IMR-90 (cell line): Measurements from ENCODE around the gene UTRN. TPM values are rescaled to one million over a fixed set of nuclear protein-coding genes. Genes with fewer than 3 reads are reported as not detected.
A peak's percentile ranks its signal among the peaks of the same experiment; 100 is the strongest.

Source experiments
- ATAC-seq: fragments of 200-7000 bp; cut with Tn5 transposase; 2 replicates; pipeline ENCODE4 v1.9.1; 2020; ENCODE audit warnings: low read depth, mild to moderate bottlenecking, moderate library complexity
- BruUV-seq: library from RNA; stranded (reverse); fragments of 400-500 nt; replicated peaks from 2 replicates; lab custom pipeline; 2021; lab: Mats Ljungman, UMichigan
- CTCF ChIA-PET: fragments of 300-600 bp; formaldehyde crosslinking; extraction: SDS; loops from one replicate; lab custom pipeline; 2021; ENCODE audit warnings: antibody characterized with exemption; lab: Yijun Ruan, JAX
- POLR2A ChIA-PET: fragments of 300-600 bp; sonication (Branson Sonifier 250); formaldehyde crosslinking; loops from one replicate; lab custom pipeline; 2022; ENCODE audit warnings: antibody characterized with exemption; ENCODE audit not compliant: unreplicated experiment; lab: Charles Lee
- DNase-seq: peaks from one replicate; pipeline ENCODE4 v3.0.0; 2013
- H2AFZ ChIP-seq: replicated peaks from 2 replicates; pipeline ENCODE3; 2013; ENCODE audit warnings: low read length, mild to moderate bottlenecking; ENCODE audit not compliant: poor library complexity
- H2AK5ac ChIP-seq: 2 replicates; pipeline ENCODE4 v1.6.1; 2013; ENCODE audit warnings: low read depth, low read length, inconsistent platforms
- H2AK9ac ChIP-seq: replicated peaks from 2 replicates; pipeline ENCODE3; 2013; ENCODE audit warnings: mild to moderate bottlenecking, low read depth, low read length, moderate library complexity; ENCODE audit not compliant: poor library complexity
- H2BK120ac ChIP-seq: 2 replicates; pipeline ENCODE4 v1.6.1; 2013; ENCODE audit warnings: low read depth, low read length, inconsistent platforms
- H2BK15ac ChIP-seq: 3 replicates; pipeline ENCODE4 v1.6.1; 2013; ENCODE audit warnings: low read depth, low read length, inconsistent platforms
- H2BK20ac ChIP-seq: 2 replicates; pipeline ENCODE4 v1.6.1; 2013; ENCODE audit warnings: low read depth, mild to moderate bottlenecking, inconsistent platforms, low read length, moderate library complexity
- H2BK5ac ChIP-seq: 2 replicates; pipeline ENCODE4 v1.6.1; 2013; ENCODE audit warnings: mild to moderate bottlenecking, low read depth, low read length, inconsistent platforms; ENCODE audit not compliant: poor library complexity, severe bottlenecking
- H3K14ac ChIP-seq: replicated peaks from 2 replicates; pipeline ENCODE4 v1.6.1; 2013; ENCODE audit warnings: low read depth, low read length, inconsistent platforms
- H3K18ac ChIP-seq: 2 replicates; pipeline ENCODE4 v1.6.1; 2013; ENCODE audit warnings: low read depth, low read length, control low read depth
- H3K23ac ChIP-seq: 2 replicates; pipeline ENCODE4 v1.6.1; 2013; ENCODE audit warnings: low read depth, low read length, inconsistent platforms
- H3K27ac ChIP-seq: 2 replicates; pipeline ENCODE4 v1.5.1; 2013; ENCODE audit warnings: mild to moderate bottlenecking, control low read depth, low read length; ENCODE audit not compliant: insufficient read depth
- H3K27me3 ChIP-seq: 2 replicates; pipeline ENCODE4 v1.6.1; 2013; ENCODE audit warnings: low read length; ENCODE audit not compliant: control insufficient read depth, insufficient read depth
- H3K36me3 ChIP-seq: 2 replicates; pipeline ENCODE4 v1.6.1; 2013; ENCODE audit warnings: low read length, mixed read lengths; ENCODE audit not compliant: control insufficient read depth, insufficient read depth
- H3K4ac ChIP-seq: 2 replicates; pipeline ENCODE4 v1.6.1; 2013; ENCODE audit warnings: low read depth, low read length, inconsistent platforms
- H3K4me1 ChIP-seq: 2 replicates; pipeline ENCODE4 v1.6.1; 2013; ENCODE audit warnings: low read length, mixed read lengths; ENCODE audit not compliant: control insufficient read depth, insufficient read depth
- H3K4me2 ChIP-seq: 2 replicates; pipeline ENCODE4 v1.6.1; 2013; ENCODE audit warnings: low read depth, mild to moderate bottlenecking, control low read depth, low read length, moderate library complexity
- H3K4me3 ChIP-seq: 2 replicates; pipeline ENCODE4 v1.5.1; 2013; ENCODE audit warnings: low read depth, mild to moderate bottlenecking, control low read depth, low read length, moderate library complexity; ENCODE audit not compliant: insufficient read depth
- H3K56ac ChIP-seq: 2 replicates; pipeline ENCODE4 v1.6.1; 2013; ENCODE audit warnings: low read length, inconsistent platforms; ENCODE audit not compliant: insufficient read depth; ENCODE audit errors: extremely low read depth
- H3K79me1 ChIP-seq, 2 experiments: 2 replicates each; pipeline ENCODE4 v1.6.1; 2013; ENCODE audit warnings: low read length in 2 of 2, inconsistent platforms in 1 of 2, low read depth in 1 of 2
- H3K9ac ChIP-seq: 2 replicates; pipeline ENCODE4 v1.6.1; 2013; ENCODE audit warnings: low read depth, low read length, control low read depth
- H3K9me1 ChIP-seq: 2 replicates; pipeline ENCODE4 v1.6.1; 2013; ENCODE audit warnings: low read length, inconsistent platforms; ENCODE audit not compliant: insufficient read depth
- H3K9me3 ChIP-seq: 2 replicates; pipeline ENCODE4 v1.6.1; 2013; ENCODE audit warnings: low read length; ENCODE audit not compliant: control insufficient read depth, insufficient read depth
- H4K20me1 ChIP-seq: 2 replicates; pipeline ENCODE4 v1.6.1; 2013; ENCODE audit warnings: low read length, inconsistent platforms; ENCODE audit not compliant: insufficient read depth
- H4K5ac ChIP-seq: 2 replicates; pipeline ENCODE4 v1.6.1; 2013; ENCODE audit warnings: mild to moderate bottlenecking, low read depth, low read length, control low read depth
- H4K8ac ChIP-seq, 2 experiments: 2 replicates each; pipeline ENCODE4 v1.6.1; 2013; ENCODE audit warnings: low read depth in 2 of 2, low read length in 2 of 2, control low read depth in 1 of 2, inconsistent platforms in 1 of 2
- H4K91ac ChIP-seq: 2 replicates; pipeline ENCODE4 v1.6.1; 2013; ENCODE audit warnings: low read depth, low read length, inconsistent platforms; ENCODE audit not compliant: insufficient read depth
- BHLHE40 ChIP-seq: fragments of 150-350 bp; IDR thresholded peaks from 2 replicates; pipeline ENCODE4 v1.6.1; 2016; ENCODE audit warnings: mild to moderate bottlenecking, low read depth, low read length
- CEBPB ChIP-seq: IDR thresholded peaks from 2 replicates; pipeline ENCODE4 v1.6.1; 2012; ENCODE audit warnings: low read depth, low read length, improper control_type of control experiment
- CHD1 ChIP-seq: IDR thresholded peaks from 2 replicates; pipeline ENCODE4 v1.6.1; 2012; ENCODE audit warnings: low read depth, low read length, improper control_type of control experiment
- FOS ChIP-seq: fragments of 150-350 bp; IDR thresholded peaks from 2 replicates; pipeline ENCODE4 v1.6.1; 2016; ENCODE audit warnings: low read depth, low read length
- MAFK ChIP-seq: IDR thresholded peaks from 2 replicates; pipeline ENCODE4 v1.6.1; 2012; ENCODE audit warnings: low read depth, low read length, improper control_type of control experiment
- MAZ ChIP-seq: IDR thresholded peaks from 2 replicates; pipeline ENCODE4 v1.6.1; 2012; ENCODE audit warnings: low read depth, mild to moderate bottlenecking, low read length, improper control_type of control experiment, moderate library complexity, borderline replicate concordance
- MXI1 ChIP-seq: IDR thresholded peaks from 2 replicates; pipeline ENCODE4 v1.6.1; 2012; ENCODE audit warnings: low read depth, mild to moderate bottlenecking, low read length, moderate library complexity, borderline replicate concordance
- NFE2L2 ChIP-seq: fragments of 150-350 bp; IDR thresholded peaks from 2 replicates; pipeline ENCODE4 v1.6.1; 2016; ENCODE audit warnings: low read depth, mild to moderate bottlenecking, low read length
- POLR2A ChIP-seq: IDR thresholded peaks from 2 replicates; pipeline ENCODE4 v1.6.1; 2012; ENCODE audit warnings: mild to moderate bottlenecking, low read depth, low read length
- RAD21 ChIP-seq: IDR thresholded peaks from 2 replicates; pipeline ENCODE4 v1.6.1; 2012; ENCODE audit warnings: low read length, improper control_type of control experiment
- RCOR1 ChIP-seq: IDR thresholded peaks from 2 replicates; pipeline ENCODE4 v1.6.1; 2012; ENCODE audit warnings: mild to moderate bottlenecking, low read length, improper control_type of control experiment; ENCODE audit not compliant: insufficient replicate concordance
- RFX5 ChIP-seq: IDR thresholded peaks from 2 replicates; pipeline ENCODE4 v1.8.0; 2012; ENCODE audit warnings: low read depth, mild to moderate bottlenecking, low read length, moderate library complexity
- SMC3 ChIP-seq: fragments of 150-350 bp; IDR thresholded peaks from 2 replicates; pipeline ENCODE4 v1.6.1; 2016; ENCODE audit warnings: low read depth, mild to moderate bottlenecking, antibody characterized with exemption, low read length, moderate library complexity
- WGBS, 2 experiments: methylation state at CpG; one replicate each; pipeline versions ENCODE4 v1.1.5 to v1.1.7; 2013; ENCODE audit warnings: missing lambda C conversion rate in 2 of 2; ENCODE audit not compliant: insufficient read length in 1 of 2; ENCODE audit errors: extremely low coverage in 2 of 2; 5-methylcytosine and 5-hydroxymethylcytosine counted together
- dilution Hi-C: fragments of 300-500 bp; cut with HindIII; formaldehyde crosslinking; loops from one replicate; pipeline ENCODE4 v1.14.3; 2018; ENCODE audit warnings: low sequenced_read_pairs; ENCODE audit not compliant: unreplicated experiment
- in situ Hi-C: fragments of 300-500 bp; cut with MboI; formaldehyde crosslinking; loops from 3 replicates; pipeline ENCODE4 v1.14.3; 2019; ENCODE audit warnings: low sequenced_read_pairs, inconsistent platforms, mixed read lengths
- intact Hi-C: fragments of 100-400 bp; cut with micrococcal nuclease; formaldehyde crosslinking; loops from 2 replicates; pipeline ENCODE4 v1.10.0; 2022
- polyA plus RNA-seq, 3 experiments: library from polyadenylated mRNA; depleted of rRNA; stranded (reverse); fragments of >200 nt; gene quantifications; 2 replicates each; pipeline ENCODE4 v1.2.3, GENCODE V29; 2012; ENCODE audit warnings: low replicate concordance in 1 of 3
- total RNA-seq: library from RNA; depleted of rRNA; stranded (reverse); fragments of >200 nt; gene quantifications from 2 replicates; pipeline ENCODE4 v1.2.3, GENCODE V29; 2012
- TF ChIP-seq, protein P1 (sequence below): fragments of 150-350 bp; IDR thresholded peaks from 2 replicates; pipeline ENCODE4 v1.6.1; 2017; ENCODE audit warnings: mild to moderate bottlenecking, antibody characterized with exemption, low read length, low read depth
- TF ChIP-seq, protein P2 (sequence below): fragments of 150-350 bp; IDR thresholded peaks from 2 replicates; pipeline ENCODE4 v1.6.1; 2016; ENCODE audit warnings: low read depth, mild to moderate bottlenecking, low read length, moderate library complexity, borderline replicate concordance
- TF ChIP-seq, protein P3 (sequence below): conservative IDR thresholded peaks from 2 replicates; pipeline ENCODE4 v1.5.1; 2012; ENCODE audit warnings: mild to moderate bottlenecking, low read depth, low read length, improper control_type of control experiment

Gene UTRN
- total and polyA plus RNA-seq, 2 of the 4 experiments (the other 2 are of a cell fraction), result 17.3 to 83.5 TPM

DNA sequence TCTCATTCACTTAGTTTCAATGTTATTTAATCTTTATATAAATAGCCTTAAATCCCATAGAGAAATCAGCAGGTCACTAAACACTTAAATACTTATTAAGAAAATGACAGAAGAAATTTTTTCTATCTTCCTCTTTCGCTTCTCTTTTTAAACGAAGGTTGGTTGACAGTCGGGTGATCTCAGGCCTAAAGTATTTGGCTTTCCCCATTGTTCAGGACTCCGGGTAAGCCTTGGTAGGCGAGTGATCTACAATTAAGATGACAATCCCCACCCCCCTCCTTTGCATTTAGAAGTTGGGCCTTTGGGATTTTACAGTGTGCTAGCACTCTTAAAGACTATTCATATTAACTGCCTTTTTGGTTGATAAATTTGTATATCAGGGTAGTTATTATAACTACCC lies 19.7 kb upstream of the UTRN start:
- POLR2A ChIA-PET, result no interaction called here

More for the DNA sequence above, 19.7 kb upstream of the UTRN start:
- no peak overlapping the region for H3K56ac ChIP-seq
- 0 out of 2 replicates have a peak, but pooled peaks cover 8% of the 10 kb centered on the region for H3K9me1 ChIP-seq
- 0 out of 2 replicates have a peak overlapping the region, but pooled peaks have one; percentile 60 for H3K14ac ChIP-seq
- TF ChIP-seq RFX5, result no peak
- no peak for TF ChIP-seq RCOR1
- TF ChIP-seq CHD1, result no peak
- TF ChIP-seq MAFK, result no peak
- TF ChIP-seq MAZ, result no peak
- TF ChIP-seq, protein P1, sequence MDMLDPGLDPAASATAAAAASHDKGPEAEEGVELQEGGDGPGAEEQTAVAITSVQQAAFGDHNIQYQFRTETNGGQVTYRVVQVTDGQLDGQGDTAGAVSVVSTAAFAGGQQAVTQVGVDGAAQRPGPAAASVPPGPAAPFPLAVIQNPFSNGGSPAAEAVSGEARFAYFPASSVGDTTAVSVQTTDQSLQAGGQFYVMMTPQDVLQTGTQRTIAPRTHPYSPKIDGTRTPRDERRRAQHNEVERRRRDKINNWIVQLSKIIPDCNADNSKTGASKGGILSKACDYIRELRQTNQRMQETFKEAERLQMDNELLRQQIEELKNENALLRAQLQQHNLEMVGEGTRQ, result no peak
- TF ChIP-seq CEBPB, result no peak
- no peak for TF ChIP-seq RAD21
- TF ChIP-seq FOS, result no peak
- TF ChIP-seq POLR2A, result no peak
- TF ChIP-seq MXI1, result no peak
- TF ChIP-seq, protein P2, sequence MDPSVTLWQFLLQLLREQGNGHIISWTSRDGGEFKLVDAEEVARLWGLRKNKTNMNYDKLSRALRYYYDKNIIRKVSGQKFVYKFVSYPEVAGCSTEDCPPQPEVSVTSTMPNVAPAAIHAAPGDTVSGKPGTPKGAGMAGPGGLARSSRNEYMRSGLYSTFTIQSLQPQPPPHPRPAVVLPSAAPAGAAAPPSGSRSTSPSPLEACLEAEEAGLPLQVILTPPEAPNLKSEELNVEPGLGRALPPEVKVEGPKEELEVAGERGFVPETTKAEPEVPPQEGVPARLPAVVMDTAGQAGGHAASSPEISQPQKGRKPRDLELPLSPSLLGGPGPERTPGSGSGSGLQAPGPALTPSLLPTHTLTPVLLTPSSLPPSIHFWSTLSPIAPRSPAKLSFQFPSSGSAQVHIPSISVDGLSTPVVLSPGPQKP, result no peak
- TF ChIP-seq BHLHE40, result no peak
- TF ChIP-seq NFE2L2, result no peak
- no peak for TF ChIP-seq SMC3
- TF ChIP-seq, protein P3, sequence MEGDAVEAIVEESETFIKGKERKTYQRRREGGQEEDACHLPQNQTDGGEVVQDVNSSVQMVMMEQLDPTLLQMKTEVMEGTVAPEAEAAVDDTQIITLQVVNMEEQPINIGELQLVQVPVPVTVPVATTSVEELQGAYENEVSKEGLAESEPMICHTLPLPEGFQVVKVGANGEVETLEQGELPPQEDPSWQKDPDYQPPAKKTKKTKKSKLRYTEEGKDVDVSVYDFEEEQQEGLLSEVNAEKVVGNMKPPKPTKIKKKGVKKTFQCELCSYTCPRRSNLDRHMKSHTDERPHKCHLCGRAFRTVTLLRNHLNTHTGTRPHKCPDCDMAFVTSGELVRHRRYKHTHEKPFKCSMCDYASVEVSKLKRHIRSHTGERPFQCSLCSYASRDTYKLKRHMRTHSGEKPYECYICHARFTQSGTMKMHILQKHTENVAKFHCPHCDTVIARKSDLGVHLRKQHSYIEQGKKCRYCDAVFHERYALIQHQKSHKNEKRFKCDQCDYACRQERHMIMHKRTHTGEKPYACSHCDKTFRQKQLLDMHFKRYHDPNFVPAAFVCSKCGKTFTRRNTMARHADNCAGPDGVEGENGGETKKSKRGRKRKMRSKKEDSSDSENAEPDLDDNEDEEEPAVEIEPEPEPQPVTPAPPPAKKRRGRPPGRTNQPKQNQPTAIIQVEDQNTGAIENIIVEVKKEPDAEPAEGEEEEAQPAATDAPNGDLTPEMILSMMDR, result no peak
- in situ Hi-C loops (no loop called here), intact Hi-C loops (no loop called here), dilution Hi-C loops (no loop called here)
- H3K9me3 ChIP-seq, result no peaks in the 10 kb centered on the region
- no peaks in the 10 kb centered on the region for H3K79me1 ChIP-seq
- H3K36me3 ChIP-seq, result no peaks in the 10 kb centered on the region
- no peak overlapping the region for H3K4ac ChIP-seq
- H3K18ac ChIP-seq, result peak overlapping the region; percentile 50
- no peak overlapping the region for H4K5ac ChIP-seq
- CTCF ChIA-PET, result interaction anchor here (1.4 kb wide), 1 partner anchor 20 kb away, joined by 4 read pairs; the partner anchor contains the start of gene UTRN
- peak overlapping the region; percentile 18 to 64; a peak in 1 of 4 replicates for H4K8ac ChIP-seq
- no peak overlapping the region for H3K27ac ChIP-seq
- H3K23ac ChIP-seq, result no peak overlapping the region
- H2AK9ac ChIP-seq, result no peak overlapping the region
- no peak overlapping the region for H3K4me3 ChIP-seq
- H4K20me1 ChIP-seq, result no peaks in the 10 kb centered on the region
- H3K9ac ChIP-seq, result no peak overlapping the region
- peak overlapping the region; percentile 45; the same call in 1 of the 2 replicates for H3K4me2 ChIP-seq
- H2BK15ac ChIP-seq, result no peak overlapping the region
- 0 out of 2 replicates have a peak, but pooled peaks have one; percentile 13 for ATAC-seq
- no peak overlapping the region for H2BK20ac ChIP-seq
- H3K4me1 ChIP-seq, result peaks cover 11% of the 10 kb centered on the region
- no peaks in the 10 kb centered on the region for H3K27me3 ChIP-seq
- peak; percentile 61 for DNase-seq
- BruUV-seq, result no TSS peak
- no peak overlapping the region for H2AFZ ChIP-seq
- WGBS, 2 experiments, result no CpG with 5 or more reads among the region's 5 CpGs
- peak overlapping the region; percentile 20; the same call in 1 of the 2 replicates for H2AK5ac ChIP-seq
- H2BK120ac ChIP-seq, result peak overlapping the region; percentile 44; the same call in 1 of the 2 replicates
- peak overlapping the region; percentile 90 for H2BK5ac ChIP-seq
- no peak overlapping the region; the same call in 1 of the 2 replicates for H4K91ac ChIP-seq
